Measurements from ENCODE around the gene IL1RAPL2. TPM values are rescaled to one million over a fixed set of nuclear protein-coding genes. Genes with fewer than 3 reads are reported as not detected.

Gene IL1RAPL2
- total RNA-seq, 1 experiment from 2014 or later = not detected

GRCh38 chrX:105703876-105704275 lies 1137.9 kb downstream of the IL1RAPL2 start:
- Histone ChIP-seq H3K27me3 (ENCODE audit: control insufficient read depth, insufficient read depth, low read length) (no peaks in the 10 kb centered on the region), H3K36me3 (ENCODE audit: control insufficient read depth, insufficient read depth, low read length) (no peaks in the 10 kb centered on the region), H3K4me3 (ENCODE audit: low read depth in 2 of 2, low read length in 2 of 2) (no peak overlapping the region), H3K27ac (ENCODE audit: low read length) (no peak overlapping the region), H3K9me3 (ENCODE audit: control insufficient read depth, insufficient read depth, low read depth, low read length) (no peaks in the 10 kb centered on the region), H3K4me1 (ENCODE audit: control insufficient read depth, insufficient read depth, low read length) (no peaks in the 10 kb centered on the region)
- POLR2A ChIA-PET = no interaction called here
- ATAC-seq (no peak), DNase-seq (ENCODE audit: low read depth, low spot score) (no peak)
- intact Hi-C loops (cut with micrococcal nuclease; ENCODE audit: unreplicated experiment) (no loop called here), in situ Hi-C loops (cut with HindIII; ENCODE audit: low pct_unique_long_range_greater_than_20kb, low sequenced_read_pairs) (no loop called here)
- TF ChIP-seq SIN3A (IDR thresholded peaks at IDR 0.05; ENCODE audit: borderline replicate concordance, insufficient read depth, low read depth, low read length) = no peak
- no peak for TF ChIP-seq REST (IDR thresholded peaks at IDR 0.05; ENCODE audit: insufficient read depth in 1 of 2, low read depth in 2 of 2, low read length in 1 of 2)
- TF ChIP-seq TCF7L2 (IDR thresholded peaks at IDR 0.05; ENCODE audit: low read depth, low read length) = no peak
- no peak for TF ChIP-seq CTCF (IDR thresholded peaks at IDR 0.05)
- no peak for TF ChIP-seq POLR2AphosphoS5 (IDR thresholded peaks at IDR 0.05; ENCODE audit: low read depth, low read length)
- BruUV-seq (replicated peaks) = no TSS peak
- CTCF ChIA-PET = no interaction called here

GRCh38 chrX:105706041-105706440 lies 1140.0 kb downstream of the IL1RAPL2 start:
- DNase-seq (ENCODE audit: low read depth, low spot score) (no peak), ATAC-seq (no peak)
- intact Hi-C loops (cut with micrococcal nuclease; ENCODE audit: unreplicated experiment) = no loop called here
- TF ChIP-seq TCF7L2 (IDR thresholded peaks at IDR 0.05; ENCODE audit: low read depth, low read length) (no peak), REST (IDR thresholded peaks at IDR 0.05; ENCODE audit: insufficient read depth in 1 of 2, low read depth in 2 of 2, low read length in 1 of 2) (no peak), CTCF (IDR thresholded peaks at IDR 0.05) (no peak), POLR2AphosphoS5 (IDR thresholded peaks at IDR 0.05; ENCODE audit: low read depth, low read length) (no peak), SIN3A (IDR thresholded peaks at IDR 0.05; ENCODE audit: borderline replicate concordance, insufficient read depth, low read depth, low read length) (no peak)
- H3K27me3 ChIP-seq (ENCODE audit: control insufficient read depth, insufficient read depth, low read length) = no peaks in the 10 kb centered on the region
- POLR2A ChIA-PET = no interaction called here
- H3K36me3 ChIP-seq (ENCODE audit: control insufficient read depth, insufficient read depth, low read length) = no peaks in the 10 kb centered on the region
- H3K4me3 ChIP-seq (ENCODE audit: low read depth in 2 of 2, low read length in 2 of 2) = no peak overlapping the region
- H3K9me3 ChIP-seq (ENCODE audit: control insufficient read depth, insufficient read depth, low read depth, low read length) = no peaks in the 10 kb centered on the region
- CTCF ChIA-PET = no interaction called here
- no TSS peak for BruUV-seq (replicated peaks)
- H3K4me1 ChIP-seq (ENCODE audit: control insufficient read depth, insufficient read depth, low read length) = no peaks in the 10 kb centered on the region
- in situ Hi-C loops (cut with HindIII; ENCODE audit: low pct_unique_long_range_greater_than_20kb, low sequenced_read_pairs) = no loop called here
- H3K27ac ChIP-seq (ENCODE audit: low read length) = no peak overlapping the region
